Liver (tissue), 9 donors: ENCODE results near the gene TULP4. TPM values are rescaled to one million over a fixed set of nuclear protein-coding genes. Genes with fewer than 3 reads are reported as not detected.
A peak's percentile ranks its signal among the peaks of the same experiment; 100 is the strongest.

Source experiments
- DNase-seq: peaks from one replicate; pipeline ENCODE4 v3.0.0-alpha.2; 2017; ENCODE audit warnings: low spot score
- H3K27ac ChIP-seq, 2 donors: one replicate each; pipeline ENCODE4 v1.7.0; 2013; ENCODE audit warnings: inconsistent platforms in 2 of 2, low read length in 2 of 2, control low read depth in 1 of 2, low read depth in 1 of 2, mild to moderate bottlenecking in 1 of 2
- H3K27me3 ChIP-seq, 4 donors: one replicate each; pipeline versions ENCODE4 v1.6.1 to v1.7.0; 2013; ENCODE audit warnings: low read length in 3 of 4, inconsistent platforms in 1 of 4, mild to moderate bottlenecking in 1 of 4, moderate library complexity in 1 of 4; ENCODE audit not compliant: control insufficient read depth in 4 of 4, insufficient read depth in 4 of 4
- H3K36me3 ChIP-seq, 4 donors: one replicate each; pipeline versions ENCODE4 v1.6.1 to v1.7.0; 2013; ENCODE audit warnings: low read length in 3 of 4, mild to moderate bottlenecking in 3 of 4, low read depth in 1 of 4, moderate library complexity in 1 of 4; ENCODE audit not compliant: control insufficient read depth in 4 of 4, insufficient read depth in 3 of 4
- H3K4me1 ChIP-seq, 4 donors: one replicate each; pipeline versions ENCODE4 v1.6.1 to v1.7.0; 2013; ENCODE audit warnings: low read length in 3 of 4, mild to moderate bottlenecking in 3 of 4, moderate library complexity in 1 of 4; ENCODE audit not compliant: control insufficient read depth in 4 of 4, insufficient read depth in 4 of 4
- H3K4me3 ChIP-seq, 3 donors: one replicate each; pipeline versions ENCODE4 v1.6.1 to v1.7.0; 2013; ENCODE audit warnings: low read length in 3 of 3, control low read depth in 1 of 3, low read depth in 1 of 3, mild to moderate bottlenecking in 1 of 3
- H3K9ac ChIP-seq, 2 donors: one replicate each; pipeline ENCODE4 v1.7.0; 2013; ENCODE audit warnings: low read length in 2 of 2, mild to moderate bottlenecking in 2 of 2, moderate library complexity in 2 of 2, control low read depth in 1 of 2, low read depth in 1 of 2
- H3K9me3 ChIP-seq, 4 donors: one replicate each; pipeline versions ENCODE4 v1.6.1 to v1.7.0; 2013; ENCODE audit warnings: low read length in 3 of 4; ENCODE audit not compliant: control insufficient read depth in 4 of 4
- ATF3 ChIP-seq: IDR thresholded peaks from 2 replicates; pipeline ENCODE4 v1.6.1; 2016; ENCODE audit warnings: antibody characterized with exemption
- CTCF ChIP-seq: fragments of 150-350 bp; IDR thresholded peaks from 2 replicates; pipeline ENCODE4 v1.5.1; 2017; ENCODE audit warnings: improper control_type of control experiment, low read depth, low read length; ENCODE audit not compliant: missing input control
- FOXA1 ChIP-seq: IDR thresholded peaks from 2 replicates; pipeline ENCODE4 v1.6.1; 2016; ENCODE audit warnings: antibody characterized with exemption
- GABPA ChIP-seq, 2 donors: IDR thresholded peaks in 1 of 2; conservative IDR thresholded peaks in 1 of 2; 2 replicates each; pipeline ENCODE4 v1.6.1; 2016; ENCODE audit warnings: antibody characterized with exemption in 2 of 2, mild to moderate bottlenecking in 1 of 2, moderate library complexity in 1 of 2
- JUND ChIP-seq, 2 donors: IDR thresholded peaks; 2 replicates each; pipeline ENCODE4 v1.6.1; 2016; ENCODE audit warnings: antibody characterized with exemption in 2 of 2
- MAX ChIP-seq: IDR thresholded peaks from 2 replicates; pipeline ENCODE4 v1.6.1; 2016; ENCODE audit warnings: antibody characterized with exemption
- RAD21 ChIP-seq, 2 donors: IDR thresholded peaks; 2 replicates each; pipeline ENCODE4 v1.6.1; 2016; ENCODE audit warnings: antibody characterized with exemption in 2 of 2, mild to moderate bottlenecking in 2 of 2
- REST ChIP-seq: IDR thresholded peaks from 2 replicates; pipeline ENCODE4 v1.6.1; 2016; ENCODE audit warnings: antibody characterized with exemption, mild to moderate bottlenecking
- YY1 ChIP-seq: IDR thresholded peaks from 2 replicates; pipeline ENCODE4 v1.6.1; 2016; ENCODE audit warnings: antibody characterized with exemption, mild to moderate bottlenecking
- WGBS: extraction: QIAGEN DNeasy Blood & Tissue Kit; methylation state at CpG from one replicate; pipeline ENCODE4 v1.1.7; 2013; 5-methylcytosine and 5-hydroxymethylcytosine counted together
- polyA plus RNA-seq, 2 donors: library from polyadenylated mRNA; stranded (reverse) in 1 of 2; unstranded in 1 of 2; fragments of 200-250 nt in 1 of 2; fragments of >200 nt in 1 of 2; fragmentation: Nextera tagmentation in 1 of 2; extraction: Ambion mirVana in 1 of 2; gene quantifications; one replicate each; pipeline versions ENCODE4 v1.2.1 to v1.2.3, GENCODE V29; 2013 to 2015
- total RNA-seq, 2 donors: library from RNA; depleted of rRNA; stranded (reverse); fragments of >200 nt; gene quantifications; one replicate each; pipeline ENCODE4 v1.2.3, GENCODE V29; 2014
- donor health status: healthy.
- donor health status: healthy.
- donor health status: healthy.
- donor health status: healthy.
- donor health status: healthy.

TULP4 gene
- total and polyA plus RNA-seq, 4 donors = 2.2 to 53.3 (median 18.0) TPM

DNA sequence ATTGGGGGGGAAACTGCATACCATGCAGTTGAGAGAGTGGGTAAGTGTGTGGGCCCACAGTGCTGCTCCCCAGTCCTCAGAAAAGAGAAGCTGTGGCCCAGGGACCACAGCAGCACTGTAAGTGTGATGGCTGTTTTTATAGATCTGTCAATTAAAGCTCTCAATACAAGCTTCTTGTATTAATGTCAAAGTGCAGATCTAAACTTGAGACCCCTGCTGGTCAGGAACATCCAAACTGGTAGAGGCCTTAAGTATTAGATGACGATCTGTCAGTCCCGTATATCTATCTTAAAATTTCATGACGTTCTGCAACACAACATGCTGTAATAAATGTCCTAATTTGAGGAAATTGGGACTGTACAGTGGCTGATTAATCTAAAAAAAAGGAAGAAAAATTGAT is 74.8 kb downstream of the TULP4 start:
- no peak overlapping the region for H3K4me3 ChIP-seq
- WGBS = 91% methylated on average over 3 of the region's 3 CpGs
- DNase-seq = no peak
- H3K9ac ChIP-seq = no peak overlapping the region
- no peak overlapping the region for H3K27ac ChIP-seq
- no peaks in the 10 kb centered on the region for H3K27me3 ChIP-seq
- H3K36me3 ChIP-seq = no peaks in the 10 kb centered on the region
- no peaks in the 10 kb centered on the region for H3K9me3 ChIP-seq
- TF ChIP-seq FOXA1 (no peak), RAD21 (IDR thresholded peaks at IDR 0.05) (peak in 1 of 2 donors; percentile 30), MAX (no peak), ATF3 (no peak)
- H3K4me1 ChIP-seq = no peaks in the 10 kb centered on the region

DNA sequence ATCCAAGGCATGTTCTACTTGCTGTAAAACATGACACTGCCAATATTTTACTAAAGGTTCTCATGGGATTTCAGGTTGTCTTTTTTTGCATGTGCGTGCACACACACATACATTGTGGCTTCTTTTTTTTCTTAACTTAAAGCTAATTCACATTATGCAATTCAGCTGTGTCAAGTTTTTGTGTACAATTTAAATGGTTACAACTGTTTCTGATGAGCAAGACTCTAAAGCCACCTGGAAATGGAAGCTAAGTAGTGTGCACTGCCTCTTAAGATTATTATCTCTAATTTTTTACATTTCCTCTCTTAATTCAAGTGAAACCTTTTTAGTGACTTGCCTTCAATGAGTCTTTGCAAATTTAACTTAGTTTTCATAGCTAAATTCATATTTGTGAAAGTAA is 75.3 kb downstream of the TULP4 start:
- 97% methylated on average over 1 of the region's 1 CpG for WGBS
- no peak for DNase-seq
- Histone ChIP-seq H3K4me1 (no peaks in the 10 kb centered on the region), H3K27me3 (no peaks in the 10 kb centered on the region), H3K9me3 (no peaks in the 10 kb centered on the region), H3K36me3 (no peaks in the 10 kb centered on the region), H3K9ac (no peak overlapping the region), H3K4me3 (no peak overlapping the region), H3K27ac (no peak overlapping the region)
- TF ChIP-seq JUND (IDR thresholded peaks at IDR 0.05) (no peak), CTCF (no peak), GABPA (IDR thresholded peaks at IDR 0.05 in 1 of 2, conservative IDR thresholded peaks at IDR 0.05 in 1 of 2) (no peak)

- TF ChIP-seq YY1 (no peak), REST (no peak), JUND (IDR thresholded peaks at IDR 0.05) (no peak)
- 58% methylated on average over 2 of the region's 2 CpGs for WGBS
- no peak overlapping the region for H3K9ac ChIP-seq
- no peak overlapping the region for H3K4me3 ChIP-seq
- H3K27ac ChIP-seq = no peak overlapping the region
- H3K27me3 ChIP-seq = no peaks in the 10 kb centered on the region
- no peaks in the 10 kb centered on the region for H3K36me3 ChIP-seq
- no peaks in the 10 kb centered on the region for H3K4me1 ChIP-seq
- no peak for DNase-seq
- no peaks in the 10 kb centered on the region for H3K9me3 ChIP-seq
Observed at GRCh38 chr6:158388727-158389126, 76.5 kb downstream of the TULP4 start.
